Chondrocyte (in vitro differentiated cells): ENCODE data around the gene HEXD. TPM values are rescaled to one million over a fixed set of nuclear protein-coding genes. Genes with fewer than 3 reads are reported as not detected.

Experiments used
- DNase-seq: peaks from one replicate; pipeline ENCODE4 v3.0.0; 2021; ENCODE audit warnings: mixed read lengths, low spot score
- H3K27ac Mint-ChIP-seq: one replicate; pipeline ENCODE4 v1.8.0; 2021; ENCODE audit warnings: mild to moderate bottlenecking, moderate library complexity, mixed read lengths; ENCODE audit not compliant: unreplicated experiment
- H3K27me3 Mint-ChIP-seq: 2 replicates; pipeline ENCODE4 v1.8.0; 2021; ENCODE audit warnings: low read depth, mixed read lengths
- H3K36me3 Mint-ChIP-seq: 2 replicates; pipeline ENCODE4 v1.8.0; 2021; ENCODE audit warnings: low read depth, mixed read lengths
- H3K4me1 Mint-ChIP-seq: 2 replicates; pipeline ENCODE4 v1.8.0; 2021; ENCODE audit warnings: low read depth, mild to moderate bottlenecking, mixed read lengths
- H3K4me3 Mint-ChIP-seq: one replicate; pipeline ENCODE4 v1.8.0; 2021; ENCODE audit warnings: mild to moderate bottlenecking, moderate library complexity, mixed read lengths; ENCODE audit not compliant: unreplicated experiment
- H3K9me3 Mint-ChIP-seq: 2 replicates; pipeline ENCODE4 v1.8.0; 2021; ENCODE audit warnings: low read depth, mixed read lengths
- total RNA-seq: library from RNA; stranded (reverse); gene quantifications from 3 replicates; pipeline ENCODE4 v1.2.1, GENCODE V29; 2021
- TF ChIP-seq, protein P1 (sequence below): fragments of 200-600 bp; sonication (generic); IDR thresholded peaks from 2 replicates; pipeline ENCODE4 v1.5.0; 2021; ENCODE audit warnings: antibody characterized with exemption, mild to moderate bottlenecking, moderate library complexity

HEXD gene
- total RNA-seq, 1 donor from 2014 or later = 10.8 TPM

DNA sequence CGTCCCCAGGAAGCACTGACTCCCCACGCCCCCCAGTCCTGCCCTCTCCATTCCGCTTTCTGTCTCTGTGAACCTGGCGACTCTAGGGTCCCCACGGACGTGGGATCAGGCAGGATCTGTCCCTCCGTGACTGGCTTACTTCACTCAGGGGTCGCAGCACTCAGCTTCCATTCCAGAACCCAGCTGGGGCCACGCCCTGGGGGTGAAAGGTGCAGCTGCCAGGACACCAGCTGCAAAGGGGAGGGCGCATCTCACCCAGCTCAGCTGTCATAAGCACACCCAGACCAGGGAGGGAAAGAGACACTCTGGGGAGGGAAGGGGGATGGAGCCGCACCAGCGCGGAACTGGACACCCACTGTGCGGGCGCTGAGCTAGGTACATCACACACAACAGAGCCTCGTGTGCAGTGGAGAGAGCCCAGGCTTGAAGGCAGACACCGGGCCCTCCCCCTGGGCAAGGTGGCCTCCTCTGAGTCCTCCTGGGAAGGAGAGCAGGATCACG is 18.5 kb upstream of the HEXD start:
- Mint-ChIP-seq H3K4me1 (peaks cover 24% of the 10 kb centered on the region), H3K4me3 (no peak overlapping the region), H3K27ac (no peak overlapping the region), H3K27me3 (no peaks in the 10 kb centered on the region), H3K36me3 (peaks cover 8% of the 10 kb centered on the region), H3K9me3 (no peaks in the 10 kb centered on the region)
- no peak for DNase-seq
- TF ChIP-seq, protein P1, sequence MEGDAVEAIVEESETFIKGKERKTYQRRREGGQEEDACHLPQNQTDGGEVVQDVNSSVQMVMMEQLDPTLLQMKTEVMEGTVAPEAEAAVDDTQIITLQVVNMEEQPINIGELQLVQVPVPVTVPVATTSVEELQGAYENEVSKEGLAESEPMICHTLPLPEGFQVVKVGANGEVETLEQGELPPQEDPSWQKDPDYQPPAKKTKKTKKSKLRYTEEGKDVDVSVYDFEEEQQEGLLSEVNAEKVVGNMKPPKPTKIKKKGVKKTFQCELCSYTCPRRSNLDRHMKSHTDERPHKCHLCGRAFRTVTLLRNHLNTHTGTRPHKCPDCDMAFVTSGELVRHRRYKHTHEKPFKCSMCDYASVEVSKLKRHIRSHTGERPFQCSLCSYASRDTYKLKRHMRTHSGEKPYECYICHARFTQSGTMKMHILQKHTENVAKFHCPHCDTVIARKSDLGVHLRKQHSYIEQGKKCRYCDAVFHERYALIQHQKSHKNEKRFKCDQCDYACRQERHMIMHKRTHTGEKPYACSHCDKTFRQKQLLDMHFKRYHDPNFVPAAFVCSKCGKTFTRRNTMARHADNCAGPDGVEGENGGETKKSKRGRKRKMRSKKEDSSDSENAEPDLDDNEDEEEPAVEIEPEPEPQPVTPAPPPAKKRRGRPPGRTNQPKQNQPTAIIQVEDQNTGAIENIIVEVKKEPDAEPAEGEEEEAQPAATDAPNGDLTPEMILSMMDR = no peak

DNA sequence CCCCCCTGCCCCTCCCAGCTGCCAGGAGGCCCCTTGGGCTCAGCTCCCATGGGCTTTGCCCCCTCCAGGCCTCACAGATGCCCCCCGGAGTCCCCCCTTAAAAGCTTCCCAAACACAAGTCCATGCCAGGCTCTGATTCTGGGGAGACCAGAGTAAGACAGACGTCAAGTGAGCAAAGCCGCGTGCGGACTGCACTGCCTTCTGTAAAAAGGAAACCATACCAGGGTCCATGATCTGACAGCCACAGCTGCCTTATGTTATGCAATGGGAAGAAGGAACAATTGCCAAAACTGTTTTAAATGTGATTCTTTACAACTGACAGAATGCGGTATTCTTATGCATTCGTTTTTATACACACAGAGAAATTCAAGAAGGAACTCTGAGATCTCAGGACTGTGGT is 17.9 kb upstream of the HEXD start:
- no peak overlapping the region for H3K27ac Mint-ChIP-seq
- H3K9me3 Mint-ChIP-seq = no peaks in the 10 kb centered on the region
- H3K4me3 Mint-ChIP-seq = no peak overlapping the region

DNA sequence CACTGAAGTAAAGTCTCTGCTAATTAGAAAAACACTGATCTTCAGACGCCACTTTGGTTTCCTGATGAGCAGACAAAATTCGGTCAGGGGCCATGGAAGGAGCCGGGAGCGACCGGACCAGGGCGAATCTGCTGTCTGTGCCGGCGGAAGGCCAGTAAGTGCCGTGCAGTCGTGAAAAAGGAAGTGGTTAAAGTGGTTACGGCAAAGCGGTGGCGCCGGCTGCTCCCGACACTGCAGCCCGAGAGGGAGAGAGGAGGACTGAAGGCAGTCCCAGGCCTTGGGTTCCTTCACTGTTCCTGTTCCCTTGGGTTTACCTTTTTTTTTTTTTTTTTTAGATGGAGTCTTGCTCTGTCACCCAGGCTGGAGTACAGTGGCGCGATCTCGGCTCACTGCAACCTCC is 17.3 kb upstream of the HEXD start:
- no peak overlapping the region for H3K4me3 Mint-ChIP-seq
- peaks cover 22% of the 10 kb centered on the region for H3K4me1 Mint-ChIP-seq
- TF ChIP-seq, protein P1 = no peak
- peaks cover 10% of the 10 kb centered on the region for H3K36me3 Mint-ChIP-seq
- H3K9me3 Mint-ChIP-seq = no peaks in the 10 kb centered on the region
- H3K27ac Mint-ChIP-seq = no peak overlapping the region
- H3K27me3 Mint-ChIP-seq = no peaks in the 10 kb centered on the region
- no peak for DNase-seq

More for the DNA sequence above, 17.9 kb upstream of the HEXD start:
- DNase-seq = no peak
- Mint-ChIP-seq H3K27me3 (no peaks in the 10 kb centered on the region), H3K4me1 (peaks cover 24% of the 10 kb centered on the region), H3K36me3 (peaks cover 9% of the 10 kb centered on the region)
- TF ChIP-seq, protein P1 = no peak

DNA sequence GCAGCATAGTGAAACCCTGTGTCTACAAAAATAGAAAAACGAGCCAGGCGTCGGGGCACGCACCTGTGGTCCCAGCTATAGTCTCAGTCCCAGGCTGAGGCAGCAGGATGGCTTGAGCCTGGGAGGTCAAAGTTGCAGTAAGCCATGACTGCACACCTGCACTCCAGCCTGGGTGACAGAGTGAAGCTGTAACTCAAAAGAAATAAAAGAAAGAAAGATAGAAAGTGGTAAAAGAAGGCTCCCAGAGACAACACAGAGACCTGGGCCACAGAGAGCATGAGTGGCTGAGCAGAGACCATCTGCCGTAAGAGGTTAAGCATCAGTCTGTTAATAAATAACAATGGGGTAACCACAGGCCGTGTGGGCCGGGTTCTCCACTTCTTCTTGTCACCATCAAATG is 15.3 kb upstream of the HEXD start:
- TF ChIP-seq, protein P1 = no peak
- Mint-ChIP-seq H3K4me1 (peaks cover 17% of the 10 kb centered on the region), H3K27me3 (no peaks in the 10 kb centered on the region), H3K9me3 (no peaks in the 10 kb centered on the region), H3K4me3 (no peak overlapping the region), H3K27ac (no peak overlapping the region), H3K36me3 (peaks cover 10% of the 10 kb centered on the region)
- no peak for DNase-seq

DNA sequence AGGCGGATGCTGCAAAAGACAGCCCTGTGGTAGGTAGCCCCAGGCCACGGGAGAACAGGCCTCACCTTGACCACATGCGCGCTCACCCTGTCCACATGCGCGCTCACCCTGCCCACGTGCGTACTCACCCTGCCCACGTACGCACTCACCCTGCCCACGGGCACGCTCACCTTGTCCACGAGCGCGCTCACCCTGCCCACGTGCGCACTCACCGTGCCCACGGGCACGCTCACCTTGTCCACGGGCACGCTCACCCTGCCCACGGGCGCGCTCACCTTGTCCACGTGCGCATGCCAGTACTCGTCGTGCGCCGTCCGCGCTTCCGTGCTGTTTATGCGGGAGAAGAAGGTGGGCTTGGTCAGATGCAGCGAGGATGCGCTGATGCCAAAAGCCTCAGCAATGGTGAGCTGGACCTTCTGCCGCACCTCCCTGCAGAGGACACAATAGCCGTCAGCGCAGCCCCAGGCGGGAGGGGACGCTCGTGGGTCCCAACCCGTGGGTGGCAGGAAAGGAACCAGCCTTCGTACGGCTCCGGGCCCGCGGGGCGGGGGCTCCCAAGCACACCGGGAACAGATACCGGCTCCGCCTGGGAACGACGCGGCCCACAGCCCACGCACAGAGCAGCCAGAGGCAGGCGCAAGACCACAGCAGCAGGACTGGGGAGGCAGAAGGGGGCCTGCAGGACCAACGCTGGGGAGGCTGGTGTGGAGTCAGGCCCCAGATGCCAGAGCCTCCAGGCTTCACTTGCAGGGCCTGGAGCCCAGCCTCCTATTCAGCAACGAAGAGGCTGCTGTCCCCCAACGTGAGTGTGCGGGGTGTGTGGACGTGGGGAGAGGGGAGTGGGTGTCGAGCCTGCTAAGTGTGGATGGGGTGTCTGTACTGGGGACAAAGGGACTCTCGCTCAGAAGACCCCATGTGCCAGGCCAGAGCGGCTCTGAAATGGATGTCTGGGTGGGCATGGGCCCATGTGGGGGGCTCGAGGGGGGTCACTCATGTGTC is 14.2 kb upstream of the HEXD start:
- DNase-seq = no peak
- Mint-ChIP-seq H3K36me3 (peaks cover 11% of the 10 kb centered on the region), H3K27me3 (no peaks in the 10 kb centered on the region), H3K9me3 (no peaks in the 10 kb centered on the region), H3K27ac (no peak overlapping the region), H3K4me3 (no peak overlapping the region), H3K4me1 (peaks cover 21% of the 10 kb centered on the region)
- TF ChIP-seq, protein P1 = no peak
